Activated B cell treated with CpG ODN at 0.5 μM for 24 hours (primary cell): ENCODE data around the gene SPP1. TPM values are rescaled to one million over a fixed set of nuclear protein-coding genes. Genes with fewer than 3 reads are reported as not detected.
"Not testable (repeated sequence)": the region's sequence is repeated elsewhere in the genome, so short reads cannot be mapped to it uniquely, and the experiment has no call there.

Experiments used
- ATAC-seq: fragments of 200-7000 bp; cut with Tn5 transposase; one replicate; pipeline ENCODE4 v1.10.0; 2021; ENCODE audit warnings: low read depth, mild to moderate bottlenecking, moderate library complexity
- CTCF ChIA-PET: fragments of 350-600 bp; sonication (Branson Sonifier 250); formaldehyde crosslinking; loops from one replicate; lab custom pipeline; 2021; ENCODE audit warnings: antibody characterized with exemption; lab: Charles Lee
- POLR2A ChIA-PET: fragments of 350-600 bp; sonication (Branson Sonifier 250); formaldehyde crosslinking; loops from one replicate; lab custom pipeline; 2021; ENCODE audit warnings: antibody characterized with exemption; lab: Charles Lee
- DNase-seq: peaks from one replicate; pipeline ENCODE4 v3.0.0; 2022
- H3K27ac Mint-ChIP-seq: one replicate; pipeline ENCODE4 v1.8.0; 2020; ENCODE audit warnings: mixed read lengths
- H3K27me3 Mint-ChIP-seq: one replicate; pipeline ENCODE4 v1.8.0; 2021; ENCODE audit warnings: mixed read lengths
- H3K36me3 Mint-ChIP-seq: one replicate; pipeline ENCODE4 v1.8.0; 2021; ENCODE audit warnings: low read depth, mixed read lengths
- H3K4me1 Mint-ChIP-seq: one replicate; pipeline ENCODE4 v1.8.0; 2021; ENCODE audit warnings: mixed read lengths
- H3K4me3 Mint-ChIP-seq: one replicate; pipeline ENCODE4 v1.8.0; 2020; ENCODE audit warnings: mild to moderate bottlenecking, mixed read lengths
- H3K9me3 Mint-ChIP-seq: one replicate; pipeline ENCODE4 v1.8.0; 2020; ENCODE audit warnings: mixed read lengths
- intact Hi-C: fragments of 100-400 bp; cut with micrococcal nuclease; formaldehyde crosslinking; loops from one replicate; pipeline ENCODE4 v1.15.1; 2024
- total RNA-seq: library from RNA; stranded (reverse); gene quantifications from 2 replicates; pipeline ENCODE4 v1.2.3, GENCODE V29; 2022
- TF ChIP-seq, protein P1 (sequence below): fragments of 200-600 bp; IDR thresholded peaks from one replicate; pipeline ENCODE4 v1.8.0; 2022; ENCODE audit warnings: antibody characterized with exemption, mild to moderate bottlenecking

Gene SPP1
- total RNA-seq, 1 donor from 2014 or later, result not detected

- no peaks in the 10 kb centered on the region for H3K4me1 Mint-ChIP-seq
- no peak overlapping the region for H3K27ac Mint-ChIP-seq
- DNase-seq (no peak), ATAC-seq (no peak)
- peaks cover 18% of the 10 kb centered on the region for H3K9me3 Mint-ChIP-seq
- H3K36me3 Mint-ChIP-seq, result no peaks in the 10 kb centered on the region
- H3K27me3 Mint-ChIP-seq, result peaks cover 8% of the 10 kb centered on the region
- no peak overlapping the region for H3K4me3 Mint-ChIP-seq
- intact Hi-C loops, result no loop called here
- ChIA-PET POLR2A (no interaction called here), CTCF (no interaction called here)
- TF ChIP-seq, protein P1, sequence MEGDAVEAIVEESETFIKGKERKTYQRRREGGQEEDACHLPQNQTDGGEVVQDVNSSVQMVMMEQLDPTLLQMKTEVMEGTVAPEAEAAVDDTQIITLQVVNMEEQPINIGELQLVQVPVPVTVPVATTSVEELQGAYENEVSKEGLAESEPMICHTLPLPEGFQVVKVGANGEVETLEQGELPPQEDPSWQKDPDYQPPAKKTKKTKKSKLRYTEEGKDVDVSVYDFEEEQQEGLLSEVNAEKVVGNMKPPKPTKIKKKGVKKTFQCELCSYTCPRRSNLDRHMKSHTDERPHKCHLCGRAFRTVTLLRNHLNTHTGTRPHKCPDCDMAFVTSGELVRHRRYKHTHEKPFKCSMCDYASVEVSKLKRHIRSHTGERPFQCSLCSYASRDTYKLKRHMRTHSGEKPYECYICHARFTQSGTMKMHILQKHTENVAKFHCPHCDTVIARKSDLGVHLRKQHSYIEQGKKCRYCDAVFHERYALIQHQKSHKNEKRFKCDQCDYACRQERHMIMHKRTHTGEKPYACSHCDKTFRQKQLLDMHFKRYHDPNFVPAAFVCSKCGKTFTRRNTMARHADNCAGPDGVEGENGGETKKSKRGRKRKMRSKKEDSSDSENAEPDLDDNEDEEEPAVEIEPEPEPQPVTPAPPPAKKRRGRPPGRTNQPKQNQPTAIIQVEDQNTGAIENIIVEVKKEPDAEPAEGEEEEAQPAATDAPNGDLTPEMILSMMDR, result no peak
Observed at GRCh38 chr4:87933337-87933736, 42.2 kb upstream of the SPP1 start.

DNA sequence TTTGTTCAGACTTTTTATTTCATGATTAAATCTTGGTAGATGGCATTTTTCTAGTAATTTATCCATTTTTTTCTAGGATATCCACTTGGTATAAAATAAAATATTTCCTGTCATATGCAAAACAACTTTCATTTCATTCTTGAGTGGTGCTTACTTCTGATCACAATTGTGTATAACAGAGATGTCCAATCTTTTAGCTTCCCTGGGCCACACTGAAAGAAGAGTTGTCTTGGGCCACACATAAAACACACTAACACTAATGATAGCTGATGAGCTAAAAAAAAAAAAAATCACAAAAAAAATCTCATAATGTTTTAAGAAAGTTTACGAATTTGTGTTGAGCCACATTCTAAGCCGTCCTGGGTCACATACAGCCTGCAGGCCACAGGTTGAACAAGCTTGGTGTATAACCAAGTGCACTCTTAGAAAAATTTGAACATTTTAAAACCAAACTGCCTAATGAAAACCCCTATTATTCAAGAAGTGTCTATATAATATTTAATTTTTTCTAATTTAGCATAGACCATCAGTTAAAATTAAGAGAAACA, 41.3 kb upstream of the SPP1 start:
- ATAC-seq (no peak), DNase-seq (no peak)
- Mint-ChIP-seq H3K27me3 (peaks cover 8% of the 10 kb centered on the region), H3K9me3 (peaks cover 18% of the 10 kb centered on the region), H3K4me1 (no peaks in the 10 kb centered on the region), H3K36me3 (no peaks in the 10 kb centered on the region), H3K27ac (no peak overlapping the region), H3K4me3 (no peak overlapping the region)
- ChIA-PET CTCF (no interaction called here), POLR2A (no interaction called here)
- TF ChIP-seq, protein P1, result no peak
- intact Hi-C loops, result no loop called here

GRCh38 chr4:87934973-87935372, 40.5 kb upstream of the SPP1 start:
- POLR2A ChIA-PET, result no interaction called here
- Mint-ChIP-seq H3K36me3 (no peaks in the 10 kb centered on the region), H3K9me3 (peaks cover 18% of the 10 kb centered on the region), H3K4me1 (no peaks in the 10 kb centered on the region), H3K27ac (no peak overlapping the region), H3K27me3 (peaks cover 8% of the 10 kb centered on the region), H3K4me3 (no peak overlapping the region)
- TF ChIP-seq, protein P1, result no peak
- no peak for ATAC-seq
- CTCF ChIA-PET, result no interaction called here
- intact Hi-C loops, result no loop called here
- DNase-seq, result no peak

DNA sequence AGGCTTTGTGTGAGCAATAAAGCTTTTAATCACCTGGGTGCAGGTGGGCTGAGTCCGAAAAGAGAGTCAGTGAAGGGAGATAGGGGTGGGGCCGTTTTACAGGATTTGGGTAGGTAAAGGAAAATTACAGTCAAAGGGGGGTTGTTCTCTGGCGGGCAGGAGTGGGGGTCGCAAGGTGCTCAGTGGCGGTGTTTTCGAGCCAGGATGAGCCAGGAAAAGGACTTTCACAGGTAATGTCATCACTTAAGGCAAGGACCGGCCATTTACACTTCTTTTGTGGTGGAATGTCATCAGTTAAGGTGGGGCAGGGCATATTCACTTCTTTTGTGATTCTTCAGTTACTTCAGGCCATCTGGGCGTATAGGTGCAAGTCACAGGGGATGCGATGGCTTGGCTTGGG, 39.6 kb upstream of the SPP1 start:
- H3K27ac Mint-ChIP-seq, POLR2A ChIA-PET, intact Hi-C loops, H3K4me3 Mint-ChIP-seq, ATAC-seq, H3K27me3 Mint-ChIP-seq, H3K36me3 Mint-ChIP-seq, CTCF ChIA-PET, DNase-seq, H3K4me1 Mint-ChIP-seq: not testable (repeated sequence)
- H3K9me3 Mint-ChIP-seq, result peaks cover 12% of the 10 kb centered on the region

DNA sequence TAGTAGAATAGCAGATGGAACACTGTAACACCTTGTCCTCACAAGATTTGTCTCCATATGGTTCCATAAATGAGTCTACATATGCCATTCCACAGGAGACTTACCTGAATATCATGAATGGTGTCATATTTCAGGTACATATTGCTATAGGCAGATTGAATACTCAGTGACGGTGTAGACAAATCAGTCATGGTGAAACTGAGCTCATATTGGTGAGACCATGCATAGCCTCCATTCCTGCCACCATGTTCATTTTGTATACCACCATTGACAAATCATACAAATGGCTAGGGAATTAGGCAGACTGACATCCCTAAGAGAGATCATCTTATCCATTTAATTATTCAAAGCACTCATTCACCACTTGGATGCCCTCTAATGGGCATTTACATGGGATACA, 38.0 kb upstream of the SPP1 start:
- ChIA-PET POLR2A (no interaction called here), CTCF (interaction anchor here (1.0 kb wide), 1 partner anchor 11 kb away, joined by 4 read pairs; no protein-coding TSS in a partner anchor)
- Mint-ChIP-seq H3K27me3 (peaks cover 3% of the 10 kb centered on the region), H3K9me3 (peaks cover 5% of the 10 kb centered on the region), H3K36me3 (no peaks in the 10 kb centered on the region), H3K4me1 (no peaks in the 10 kb centered on the region), H3K27ac (no peak overlapping the region), H3K4me3 (no peak overlapping the region)
- TF ChIP-seq, protein P1, result no peak
- no peak for DNase-seq
- no peak for ATAC-seq
- intact Hi-C loops, result no loop called here

DNA sequence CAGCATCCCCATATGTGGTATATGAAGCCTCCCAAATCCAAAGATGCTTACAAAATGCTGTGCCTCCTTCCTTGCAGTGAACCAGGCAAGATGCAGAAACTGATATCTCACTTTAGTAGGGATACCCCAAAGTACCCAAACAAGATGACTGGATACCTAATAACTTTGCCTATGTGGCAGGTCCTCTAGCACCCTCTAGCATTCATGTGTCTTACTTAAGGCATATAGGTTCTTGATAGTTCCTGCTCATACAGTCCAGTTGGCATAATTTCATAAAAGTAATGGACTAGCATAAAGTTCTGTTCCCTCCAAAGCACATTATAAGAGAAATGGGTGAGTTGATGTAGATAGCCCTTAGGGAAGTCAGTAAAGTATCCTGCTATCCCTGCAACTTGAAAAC, 36.8 kb upstream of the SPP1 start:
- DNase-seq (no peak), ATAC-seq (no peak)
- TF ChIP-seq, protein P1, result no peak
- Mint-ChIP-seq H3K4me1 (no peaks in the 10 kb centered on the region), H3K27me3 (no peaks in the 10 kb centered on the region), H3K9me3 (no peaks in the 10 kb centered on the region), H3K36me3 (no peaks in the 10 kb centered on the region), H3K4me3 (no peak overlapping the region), H3K27ac (no peak overlapping the region)
- ChIA-PET CTCF (no interaction called here), POLR2A (no interaction called here)
- intact Hi-C loops, result loop anchor here (1.0 kb wide), 1 partner anchor 12 kb away; no protein-coding TSS in a partner anchor
